GM19324 (cell line): ENCODE data around the gene ANKRD12.

Experiments
- ATAC-seq: cut with Tn5 transposase; IDR thresholded peaks from one replicate; pipeline ENCODE4 v1.9.1; 2021; ENCODE audit warnings: mild to moderate bottlenecking, moderate library complexity; ENCODE audit not compliant: unreplicated experiment, low FRiP score

ANKRD12 gene

DNA sequence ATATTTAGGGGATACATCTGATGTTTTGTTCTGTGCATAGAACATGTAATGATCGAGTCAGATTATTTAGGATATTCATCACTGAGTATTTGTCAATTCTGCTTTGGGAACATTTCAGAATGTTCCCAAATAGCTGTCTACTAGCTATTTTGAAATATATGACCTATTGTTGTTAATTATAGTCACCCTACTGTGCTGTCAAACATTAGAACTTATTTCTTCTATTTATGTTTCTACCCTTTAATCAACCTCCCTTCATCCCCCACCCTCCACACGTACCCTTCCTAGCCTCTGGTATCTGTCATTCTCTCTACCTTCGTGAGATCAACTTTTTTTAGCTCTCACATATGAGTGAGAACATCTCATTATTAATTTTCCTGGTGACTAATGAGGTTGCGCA lies 40.9 kb downstream of the ANKRD12 start:
- no peak for ATAC-seq

DNA sequence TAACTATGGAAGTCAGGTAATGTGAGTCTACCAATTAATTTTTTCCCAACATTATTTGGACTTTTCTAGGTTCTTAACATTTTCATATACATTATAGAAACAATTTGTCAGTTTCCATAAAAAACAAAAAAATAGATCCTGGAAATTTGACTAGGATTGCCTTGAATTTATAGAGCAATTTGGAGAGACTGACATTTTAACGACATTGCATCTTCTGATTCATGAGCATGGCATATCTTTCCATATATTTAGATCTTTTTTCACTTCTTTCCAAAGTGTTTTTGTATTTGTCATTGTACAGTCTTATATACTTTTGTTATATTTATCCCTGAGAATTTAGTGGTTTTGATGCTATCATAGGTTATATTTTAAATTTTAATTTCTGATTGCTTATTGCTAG lies 42.0 kb downstream of the ANKRD12 start:
- ATAC-seq: no peak

DNA sequence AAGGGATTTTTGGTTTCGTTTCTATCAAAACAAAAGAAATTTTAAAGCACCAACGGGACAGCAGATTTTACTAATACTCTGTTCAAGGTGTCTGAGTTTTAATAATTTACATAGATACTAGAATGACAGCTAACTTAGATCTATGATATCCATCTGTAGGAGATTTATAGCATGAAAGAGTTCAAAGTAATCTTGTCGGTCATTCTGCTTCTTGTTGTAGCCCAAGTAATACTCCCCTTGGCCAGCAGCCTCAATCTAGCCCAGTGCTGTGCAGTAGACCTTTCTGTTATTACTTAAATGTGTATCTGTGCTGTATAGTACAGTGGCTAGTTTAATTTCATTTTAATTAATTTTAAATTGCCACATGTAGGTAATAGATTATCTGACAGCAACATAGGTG lies 44.7 kb downstream of the ANKRD12 start:
- ATAC-seq: no peak

DNA sequence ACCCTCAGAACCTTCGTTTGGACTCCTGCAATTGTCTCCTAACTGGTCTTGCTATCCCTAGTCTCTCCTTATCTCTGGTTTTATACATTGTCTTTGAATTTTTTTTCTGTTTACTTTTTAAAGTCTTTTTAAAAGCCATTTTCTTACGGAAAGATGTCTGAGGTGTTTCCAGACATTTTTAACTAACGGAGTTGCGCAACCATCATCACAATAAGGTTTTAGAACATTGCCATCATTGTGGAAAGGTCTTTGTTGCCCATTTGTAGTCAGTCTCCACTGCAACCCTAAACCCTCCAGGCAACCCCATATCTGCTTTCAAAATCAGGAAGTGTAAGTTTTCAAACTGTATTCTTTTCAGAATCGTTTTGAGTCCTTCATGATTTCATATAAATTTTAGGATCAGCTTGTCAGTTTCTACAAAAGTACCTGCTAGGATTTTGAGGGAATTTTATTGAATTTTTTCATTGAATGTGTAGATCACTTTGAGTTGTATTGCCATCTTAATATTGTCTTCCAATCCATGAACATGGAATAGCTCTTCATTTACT lies 46.3 kb downstream of the ANKRD12 start:
- no peak for ATAC-seq

DNA sequence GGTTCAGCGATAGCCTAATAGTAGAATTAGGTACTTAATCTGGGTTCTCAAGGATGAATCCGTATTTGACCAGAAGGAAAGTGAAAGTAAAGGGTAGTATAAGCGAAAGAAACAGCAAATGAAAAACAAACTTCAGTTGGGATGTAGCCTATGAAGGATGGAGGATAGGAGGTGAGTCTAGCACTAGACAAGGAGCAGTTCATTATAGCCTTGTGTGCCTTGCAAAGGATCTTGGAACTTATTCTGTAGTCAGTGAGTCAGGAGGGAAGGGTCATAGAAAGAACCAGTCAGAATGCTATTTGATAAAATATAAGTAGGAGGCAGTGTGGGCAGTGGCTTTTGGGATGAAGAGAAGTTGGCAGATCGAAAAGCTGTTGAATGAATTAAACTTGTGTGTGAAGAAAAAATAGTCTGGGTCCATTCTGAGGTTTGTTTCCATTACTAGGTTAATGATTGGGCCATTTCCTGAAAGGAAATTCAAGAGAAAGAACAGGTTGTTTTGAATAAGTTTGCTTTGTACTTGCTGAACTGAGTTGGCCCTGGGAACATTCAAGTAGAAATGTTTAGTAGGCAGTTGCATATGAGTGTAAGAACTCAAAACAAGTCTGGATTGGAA lies 48.5 kb downstream of the ANKRD12 start:
- no peak for ATAC-seq

DNA sequence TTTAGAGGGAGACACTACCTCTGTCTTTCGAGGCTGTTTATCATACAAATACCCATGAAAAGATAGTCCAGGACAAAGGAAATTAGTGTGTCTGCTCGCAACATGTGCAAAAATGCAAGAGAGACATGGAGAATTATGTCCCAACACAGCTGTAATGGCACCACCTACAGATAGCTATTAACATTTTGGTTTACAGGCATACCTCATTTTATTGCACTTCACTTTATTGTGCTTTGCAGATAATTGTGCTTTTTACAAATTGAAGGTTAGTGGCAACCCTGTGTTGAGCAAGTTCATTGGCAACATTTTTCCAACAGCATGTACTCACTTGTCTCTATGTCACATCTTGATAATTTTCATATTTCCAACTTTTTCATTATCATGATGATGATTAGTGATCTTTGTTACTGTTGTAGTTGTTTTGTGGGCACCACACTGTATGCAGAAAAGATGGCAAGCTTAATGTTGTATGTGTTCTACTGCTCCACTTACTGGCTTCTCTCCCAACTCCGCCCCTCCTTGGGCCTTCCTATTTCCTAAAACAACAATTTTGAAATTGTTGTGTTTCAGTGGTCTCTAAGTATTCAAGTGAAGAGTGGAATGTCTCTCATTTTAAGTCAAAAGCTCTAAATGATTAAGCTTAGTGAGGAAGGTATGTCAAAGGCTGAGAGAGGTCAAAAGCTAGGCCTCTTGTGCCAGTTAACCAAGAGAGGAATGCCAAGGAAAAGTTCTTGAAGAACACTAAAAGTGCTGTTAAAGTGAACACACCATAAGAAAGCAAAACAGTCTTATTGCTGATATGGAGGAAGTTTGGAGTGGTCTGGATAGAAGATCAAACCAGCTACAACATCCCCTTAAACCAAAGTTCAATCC lies 52.0 kb downstream of the ANKRD12 start:
- no peak for ATAC-seq

DNA sequence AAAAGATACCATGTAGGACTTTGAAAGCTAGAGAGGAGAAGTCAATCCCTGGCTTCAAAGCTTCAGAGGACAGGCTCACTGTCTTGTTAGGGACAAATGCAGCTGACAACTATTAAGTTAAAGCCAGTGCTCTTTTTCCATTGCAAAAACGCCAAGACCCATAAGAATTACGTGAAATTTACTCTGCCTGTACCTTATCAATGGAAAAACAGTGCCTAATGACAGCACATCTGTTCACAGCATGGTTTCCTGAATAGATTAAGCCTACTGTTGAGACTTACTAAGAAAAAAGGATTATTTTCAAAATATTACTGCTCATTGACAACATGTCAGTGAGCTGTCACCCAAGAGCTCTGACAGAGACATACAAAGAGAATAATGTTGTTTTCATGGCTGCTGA lies 52.9 kb downstream of the ANKRD12 start:
- ATAC-seq: no peak

DNA sequence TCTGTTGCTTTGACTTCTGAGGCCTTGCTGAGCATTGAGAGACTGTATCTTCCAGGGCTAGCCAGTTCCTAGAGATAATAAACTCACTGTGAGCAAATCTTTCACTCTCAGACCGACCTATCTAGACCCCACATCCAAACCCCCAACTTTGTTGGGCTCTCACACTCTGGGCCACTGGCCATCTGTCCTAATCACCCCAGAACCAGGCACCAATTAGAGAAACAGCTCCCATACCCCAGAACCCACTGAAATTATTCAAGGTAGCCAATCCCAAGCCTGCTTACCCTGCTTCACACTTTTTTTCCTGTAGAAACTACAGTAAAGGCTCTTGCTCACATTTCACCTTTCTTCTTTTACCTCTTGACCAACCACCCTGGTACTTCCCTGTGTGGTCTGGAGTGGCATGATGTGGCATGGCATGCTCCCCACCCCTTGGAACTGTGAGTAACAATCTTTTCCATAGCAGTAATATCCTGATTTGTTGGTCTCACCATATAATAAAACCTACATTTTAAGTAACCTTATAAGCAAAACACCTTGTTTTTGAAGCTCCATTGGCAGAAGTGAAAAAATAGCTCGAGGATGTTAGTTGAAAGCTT lies 55.2 kb downstream of the ANKRD12 start:
- ATAC-seq: no peak

DNA sequence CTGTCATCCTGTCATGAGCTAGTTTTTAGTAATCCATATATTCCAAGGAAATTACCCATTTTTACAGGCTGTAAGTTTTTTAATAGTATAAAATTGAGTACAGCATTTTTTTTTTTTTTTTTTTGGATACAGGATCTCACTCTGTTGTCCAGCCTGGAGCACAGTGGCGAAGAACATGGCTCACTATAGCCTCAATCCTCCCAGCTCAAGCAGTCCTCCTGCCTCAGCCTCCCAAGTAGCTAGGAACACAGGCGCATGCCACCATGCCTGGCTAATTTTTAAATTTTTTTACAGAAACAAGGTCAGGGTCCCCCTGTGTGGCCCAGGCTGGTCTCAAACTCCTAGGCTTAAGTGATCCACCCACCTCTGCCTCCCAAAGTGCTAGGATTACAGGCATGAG lies 56.5 kb downstream of the ANKRD12 start:
- ATAC-seq: no peak

DNA sequence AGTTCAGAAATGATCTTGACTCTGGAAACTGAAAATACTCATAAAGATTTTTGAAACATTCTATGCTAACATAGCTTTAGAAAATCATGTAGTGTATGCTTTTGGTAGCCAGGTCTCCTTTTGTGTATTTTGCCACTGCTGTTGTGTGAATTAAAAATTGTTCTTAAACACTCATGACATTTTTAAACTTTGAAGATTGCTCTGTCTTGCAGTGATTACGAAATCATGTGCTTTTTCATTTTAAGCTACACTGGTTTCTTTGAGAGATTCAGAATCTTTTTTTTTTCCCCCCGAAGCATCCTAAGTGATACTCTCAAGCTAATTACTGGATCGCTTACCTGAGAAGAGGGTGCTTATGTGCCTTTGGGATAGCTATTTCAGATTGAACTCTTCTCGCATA lies 60.0 kb downstream of the ANKRD12 start:
- ATAC-seq: no peak

DNA sequence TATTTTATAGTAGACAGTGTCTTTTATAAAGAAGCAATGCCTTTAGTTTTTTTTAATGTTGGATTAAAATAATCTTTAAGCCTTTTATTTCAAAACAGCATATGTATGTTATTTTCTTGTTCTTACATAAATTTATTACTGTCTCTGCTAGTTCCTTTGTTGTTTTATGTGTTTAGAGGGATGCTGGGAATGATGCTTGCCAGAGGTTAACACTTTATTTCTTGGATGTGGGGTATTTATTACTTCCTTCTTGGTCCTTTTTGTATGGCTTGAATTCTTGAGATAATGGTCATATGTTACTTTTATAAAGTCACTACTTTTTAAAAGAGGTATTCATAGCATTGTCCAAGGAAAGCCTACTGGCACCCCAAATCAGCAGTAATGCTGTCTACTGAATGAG lies 63.1 kb downstream of the ANKRD12 start:
- no peak for ATAC-seq

DNA sequence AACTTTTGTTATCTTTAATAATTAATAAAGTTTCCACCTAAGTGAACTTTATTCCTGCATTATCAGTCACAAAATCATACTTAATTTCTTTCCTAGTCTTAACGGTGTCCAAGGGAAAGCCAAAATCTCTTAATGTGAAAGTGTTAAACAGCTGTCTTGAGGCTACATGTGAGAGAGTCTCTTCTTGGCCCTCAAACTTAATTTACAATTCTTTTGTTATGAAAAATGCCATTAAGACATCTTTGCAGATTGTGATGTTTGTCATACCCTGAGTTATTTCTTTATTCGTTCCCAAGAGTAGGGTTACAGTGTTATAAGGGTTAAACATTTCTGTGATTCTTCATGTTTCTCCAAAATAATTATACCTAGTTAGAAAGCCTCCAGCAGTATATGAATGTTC lies 64.6 kb downstream of the ANKRD12 start:
- no peak for ATAC-seq

DNA sequence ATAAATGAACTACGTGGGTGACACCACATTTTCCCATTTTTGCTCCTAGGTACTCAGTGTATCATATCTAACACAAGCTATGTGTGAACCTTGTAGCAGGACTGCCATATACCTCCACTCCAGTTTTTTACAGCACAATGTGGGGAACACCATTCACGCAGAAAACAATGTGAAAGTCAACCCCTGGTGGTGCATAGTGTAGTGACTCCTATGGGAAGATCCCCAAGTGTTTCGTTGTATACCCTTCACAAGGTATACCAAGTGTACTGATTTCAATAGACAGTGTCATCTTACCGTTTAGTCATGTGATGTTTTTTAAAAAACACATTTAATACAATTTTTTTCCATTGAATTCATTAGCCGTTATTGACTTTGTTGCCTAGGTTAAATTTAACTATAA lies 68.1 kb downstream of the ANKRD12 start:
- ATAC-seq: no peak

DNA sequence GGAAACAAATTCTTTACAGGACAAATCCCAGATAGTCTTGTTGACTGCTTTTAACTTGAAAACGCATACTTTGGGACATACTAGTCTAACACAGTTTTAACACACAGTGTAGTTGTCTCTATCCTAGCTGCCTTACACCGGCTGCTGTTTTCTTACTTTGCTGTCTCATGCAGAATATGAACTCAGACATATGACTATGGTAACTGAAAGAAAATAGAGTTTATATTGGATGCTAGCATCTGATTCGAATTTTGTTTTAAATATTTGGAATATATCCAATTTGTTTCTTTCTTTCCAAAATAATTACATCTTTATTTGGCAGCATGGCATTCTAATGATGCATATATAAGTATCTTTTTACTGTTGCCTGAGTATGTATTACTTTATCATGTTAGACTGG lies 69.8 kb downstream of the ANKRD12 start:
- no peak for ATAC-seq

DNA sequence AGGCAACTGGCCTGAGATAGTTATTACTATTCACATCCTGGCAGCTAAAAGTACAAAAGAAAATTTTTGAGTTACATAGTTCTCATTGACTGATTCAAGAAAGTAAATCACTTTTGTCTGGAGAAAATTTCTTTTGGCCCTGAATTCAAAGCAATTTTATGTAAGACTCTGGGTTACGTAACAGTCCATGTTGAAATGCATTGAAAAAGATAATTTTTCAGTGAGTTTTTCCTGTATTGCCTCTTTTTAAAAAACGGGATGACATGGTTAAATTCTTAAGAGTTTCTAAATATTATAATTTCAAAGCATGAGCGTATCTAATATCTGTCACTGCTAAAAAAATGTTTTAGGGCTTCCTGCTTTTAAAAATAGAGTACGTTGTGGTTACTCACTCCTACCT lies 72.7 kb downstream of the ANKRD12 start:
- no peak for ATAC-seq

DNA sequence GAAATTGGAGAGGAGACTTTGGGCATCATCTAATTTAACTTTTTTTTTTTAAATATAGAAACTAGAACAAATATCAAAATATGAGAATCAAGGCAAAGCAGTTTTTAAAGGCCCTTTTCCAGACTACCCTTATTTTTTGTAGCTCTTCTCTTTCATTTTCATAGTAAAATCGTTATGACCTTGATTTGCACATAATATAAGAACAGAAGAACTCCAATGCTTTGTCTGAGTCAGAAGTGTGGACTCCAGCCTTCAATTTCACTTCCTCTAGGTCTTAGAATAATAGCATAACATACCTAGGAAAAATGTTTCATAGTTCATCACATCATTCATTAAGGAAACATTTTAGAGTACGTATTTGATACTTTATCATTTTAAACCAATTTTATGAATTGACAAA lies 74.4 kb downstream of the ANKRD12 start:
- no peak for ATAC-seq

DNA sequence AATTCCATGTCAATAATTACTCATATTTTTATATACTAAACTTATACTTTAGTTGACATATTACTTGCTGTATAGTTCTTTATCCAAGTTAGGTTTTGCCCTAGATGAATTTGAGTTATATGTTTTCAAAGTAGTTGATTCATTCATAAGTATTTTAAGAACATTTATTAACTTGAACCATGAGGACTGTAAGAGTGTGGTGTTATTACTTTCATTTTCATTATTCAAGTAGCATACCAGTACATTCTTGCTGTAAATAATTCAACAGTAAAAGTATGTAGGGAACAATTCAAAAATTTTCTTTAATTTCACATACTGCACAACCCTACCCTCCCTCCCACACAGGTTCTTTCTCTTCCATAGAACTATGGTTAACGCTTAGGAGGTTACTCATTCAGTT lies 75.4 kb downstream of the ANKRD12 start:
- no peak for ATAC-seq

DNA sequence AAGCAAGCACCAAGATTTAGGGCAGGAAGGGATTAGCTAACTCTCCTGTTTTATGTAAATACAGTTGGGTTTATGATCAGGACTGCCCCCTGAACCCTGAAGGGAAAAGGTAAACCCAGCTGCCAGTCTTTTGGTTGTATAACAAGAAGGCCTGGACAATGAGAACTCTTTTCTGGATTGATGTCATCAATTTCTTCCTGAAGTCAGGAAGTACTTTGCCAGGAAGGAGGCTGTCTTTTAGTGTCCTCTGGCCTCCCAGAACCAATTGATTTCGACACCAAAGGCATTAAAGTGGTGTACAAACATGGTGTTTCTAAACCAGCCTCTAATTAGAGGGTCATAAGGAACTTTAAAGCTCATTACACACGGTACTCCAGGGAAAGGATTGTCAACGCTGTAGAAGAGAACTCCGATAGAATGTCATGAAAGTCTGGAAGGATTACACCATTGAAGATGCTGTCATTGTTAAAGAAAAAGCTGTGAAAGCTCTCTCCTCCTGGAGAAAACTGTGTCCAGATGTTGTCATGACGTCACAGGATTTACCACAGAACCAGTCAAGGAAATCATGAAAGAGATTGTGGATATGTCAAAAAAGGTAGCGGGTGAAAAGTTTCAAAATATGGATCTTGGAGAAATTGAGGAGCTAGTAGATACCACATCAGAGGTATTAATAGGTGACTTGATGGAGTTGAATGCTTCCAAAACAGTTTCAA lies 78.8 kb downstream of the ANKRD12 start:
- ATAC-seq: no peak

DNA sequence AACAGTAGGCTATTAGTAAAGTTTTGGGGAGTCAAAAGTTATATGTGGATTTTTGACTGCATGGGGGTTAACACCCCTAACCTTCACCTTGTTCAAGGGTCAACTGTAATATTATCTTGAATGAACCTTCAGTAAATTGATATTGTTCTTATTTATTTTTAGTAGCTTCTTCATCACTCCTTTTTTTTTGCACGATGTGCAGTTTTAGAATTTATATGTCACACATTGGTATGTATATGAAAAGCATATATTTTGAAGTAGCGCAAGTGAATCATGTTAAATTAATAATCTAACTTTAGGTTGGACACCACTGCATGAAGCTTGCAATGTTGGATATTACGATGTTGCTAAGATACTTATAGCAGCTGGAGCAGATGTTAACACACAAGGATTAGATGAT lies 79.9 kb downstream of the ANKRD12 start:
- no peak for ATAC-seq

DNA sequence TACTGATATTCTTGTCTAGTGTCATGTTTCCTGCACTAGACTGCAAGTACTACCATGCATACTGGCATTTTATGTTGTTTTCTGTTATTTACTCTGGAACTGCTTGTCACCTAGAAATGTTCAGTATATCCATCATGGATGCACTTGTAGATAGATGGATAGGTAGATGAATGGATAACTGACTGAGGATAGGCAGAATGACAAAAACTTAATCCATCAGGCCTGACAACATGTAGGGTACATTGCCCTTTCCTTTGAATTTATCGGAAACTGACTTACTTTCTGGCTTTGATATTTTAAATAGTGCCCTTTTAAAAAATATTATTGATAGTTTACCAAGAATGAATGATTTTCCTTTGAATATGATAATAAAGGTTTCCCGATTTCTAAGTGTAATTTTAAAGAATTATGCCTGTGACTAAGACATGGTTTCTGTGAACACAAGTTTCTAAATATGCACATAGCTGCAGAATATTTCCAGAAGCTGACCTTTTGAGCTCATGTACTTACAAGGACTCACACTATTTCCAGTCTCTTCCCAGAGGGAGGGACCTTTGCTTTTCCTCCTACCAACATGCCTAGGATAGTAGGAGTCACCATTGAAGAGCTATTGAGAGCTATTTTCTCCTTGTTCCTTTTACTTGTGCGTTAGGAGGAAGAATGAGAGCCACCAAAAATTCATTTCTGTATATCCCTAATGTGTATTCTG lies 81.3 kb downstream of the ANKRD12 start:
- no peak for ATAC-seq
